Neural progenitor cell (in vitro differentiated cells): Measurements from ENCODE around the gene UNC93B1. TPM values are rescaled to one million over a fixed set of nuclear protein-coding genes. Genes with fewer than 3 reads are reported as not detected.

Experiments
- DNase-seq: peaks from one replicate; pipeline ENCODE4 v3.0.0-alpha.2; 2016; ENCODE audit warnings: low spot score
- H2AFZ ChIP-seq: fragments of 200-600 bp; sonication (generic); replicated peaks from 2 replicates; pipeline ENCODE4 v1.6.1; 2016; ENCODE audit warnings: antibody characterized with exemption
- H3F3A ChIP-seq: fragments of 200-600 bp; sonication (generic); 2 replicates; pipeline ENCODE4 v1.6.1; 2016; ENCODE audit warnings: antibody characterized with exemption, low read depth
- H3K27ac ChIP-seq: fragments of 200-600 bp; sonication (generic); 2 replicates; pipeline ENCODE4 v1.5.1; 2016; ENCODE audit warnings: mild to moderate bottlenecking
- H3K27me3 ChIP-seq: fragments of 200-600 bp; sonication (generic); 2 replicates; pipeline ENCODE4 v1.6.1; 2016; ENCODE audit warnings: mild to moderate bottlenecking, moderate library complexity
- H3K36me3 ChIP-seq: fragments of 200-600 bp; sonication (generic); 2 replicates; pipeline ENCODE4 v1.5.1; 2016
- H3K4me1 ChIP-seq: fragments of 200-600 bp; sonication (generic); 2 replicates; pipeline ENCODE4 v1.6.1; 2016; ENCODE audit warnings: mixed run types
- H3K4me2 ChIP-seq: fragments of 200-600 bp; sonication (generic); 2 replicates; pipeline ENCODE4 v1.6.1; 2016
- H3K4me3 ChIP-seq: fragments of 200-600 bp; sonication (generic); 2 replicates; pipeline ENCODE4 v1.5.1; 2016
- H3K79me2 ChIP-seq: fragments of 200-600 bp; sonication (generic); 2 replicates; pipeline ENCODE4 v1.6.1; 2016; ENCODE audit warnings: low read depth
- H3K9ac ChIP-seq: fragments of 200-600 bp; sonication (generic); 2 replicates; pipeline ENCODE4 v1.6.1; 2016
- H3K9me3 ChIP-seq: fragments of 200-600 bp; sonication (generic); 2 replicates; pipeline ENCODE4 v1.5.1; 2016; ENCODE audit warnings: low read depth
- H4K20me1 ChIP-seq: fragments of 200-600 bp; sonication (generic); 2 replicates; pipeline ENCODE4 v1.6.1; 2016; ENCODE audit warnings: low read depth
- H3K27ac Mint-ChIP-seq: 3 replicates; pipeline ENCODE4 v1.8.0; 2021; ENCODE audit warnings: mixed read lengths
- H3K27me3 Mint-ChIP-seq: 2 replicates; pipeline ENCODE4 v1.8.0; 2022; ENCODE audit warnings: low read depth, mild to moderate bottlenecking, inconsistent platforms, moderate library complexity, mixed read lengths; ENCODE audit not compliant: insufficient read depth
- H3K36me3 Mint-ChIP-seq: 3 replicates; pipeline ENCODE4 v1.8.0; 2021; ENCODE audit warnings: mixed read lengths
- H3K4me1 Mint-ChIP-seq: 3 replicates; pipeline ENCODE4 v1.8.0; 2021; ENCODE audit warnings: mixed read lengths
- H3K4me3 Mint-ChIP-seq: 3 replicates; pipeline ENCODE4 v1.8.0; 2021; ENCODE audit warnings: mild to moderate bottlenecking, moderate library complexity, mixed read lengths
- H3K9me3 Mint-ChIP-seq: 3 replicates; pipeline ENCODE4 v1.8.0; 2020; ENCODE audit warnings: mixed read lengths
- EZH2 ChIP-seq: fragments of 200-600 bp; sonication (generic); IDR thresholded peaks from 2 replicates; pipeline ENCODE4 v1.6.1; 2017; ENCODE audit warnings: antibody characterized with exemption, mild to moderate bottlenecking, moderate library complexity
- EZH2phosphoT487 ChIP-seq: fragments of 200-600 bp; sonication (generic); IDR thresholded peaks from 2 replicates; pipeline ENCODE4 v1.6.1; 2017; ENCODE audit warnings: antibody characterized with exemption
- total RNA-seq: library from RNA; depleted of rRNA; stranded (reverse); fragments of >200 nt; gene quantifications from 2 replicates; pipeline ENCODE4 v1.2.3, GENCODE V29; 2015; ENCODE audit warnings: low replicate concordance
- TF ChIP-seq, protein P1 (sequence below): fragments of 200-600 bp; sonication (generic); IDR thresholded peaks from 2 replicates; pipeline ENCODE4 v1.5.1; 2017; ENCODE audit warnings: antibody characterized with exemption, mild to moderate bottlenecking

UNC93B1 gene
- total RNA-seq, 1 donor from 2014 or later: 8.8 TPM

DNA sequence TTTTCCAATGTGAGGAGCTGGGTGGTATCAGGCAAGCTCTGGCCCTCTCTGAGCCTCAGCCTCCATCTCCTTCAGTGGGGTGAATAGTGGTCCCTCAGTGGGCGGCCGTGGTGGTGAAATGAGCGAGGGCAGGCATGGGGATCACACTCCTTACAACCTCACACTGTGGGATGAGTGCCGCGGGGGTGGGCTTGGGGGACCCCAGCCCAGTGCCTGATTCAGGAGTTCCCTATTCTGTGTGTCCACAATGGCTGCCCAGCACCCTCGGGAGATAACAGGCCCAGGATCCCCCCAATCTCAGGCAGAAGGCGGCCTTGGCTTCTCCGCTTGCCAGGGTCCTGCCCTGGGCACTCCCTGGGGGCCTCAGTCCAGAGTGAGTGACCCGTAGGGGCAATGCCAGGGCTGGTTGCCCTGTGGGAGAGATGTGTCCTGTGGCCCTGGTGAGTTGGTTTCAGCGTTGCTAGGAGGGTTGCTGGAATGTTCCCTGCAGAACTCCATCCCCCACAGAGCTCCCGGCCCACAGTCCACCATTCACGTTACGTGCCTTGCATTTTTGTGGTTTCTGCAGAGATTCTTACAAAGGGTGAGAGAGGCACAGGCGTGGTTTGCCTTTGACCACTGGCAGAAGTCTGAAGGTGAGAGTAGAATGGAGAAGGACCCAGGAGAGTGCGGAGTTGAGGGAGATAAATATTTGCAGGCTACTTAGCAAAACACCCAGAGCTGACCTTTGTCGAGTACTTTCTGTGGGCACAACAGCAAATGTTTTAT lies 9.1 kb upstream of the UNC93B1 start:
- no peak overlapping the region for H3K27ac ChIP-seq
- peaks cover 8% of the 10 kb centered on the region for H3F3A ChIP-seq
- no peak overlapping the region for H2AFZ ChIP-seq
- no peak overlapping the region for H3K4me3 ChIP-seq
- H3K27me3 ChIP-seq: no peaks in the 10 kb centered on the region
- H3K4me3 Mint-ChIP-seq: peak overlapping the region; percentile 54
- no peaks in the 10 kb centered on the region for H3K79me2 ChIP-seq
- H3K9me3 Mint-ChIP-seq: no peaks in the 10 kb centered on the region
- no peak overlapping the region for H3K9ac ChIP-seq
- no peaks in the 10 kb centered on the region for H4K20me1 ChIP-seq
- H3K27me3 Mint-ChIP-seq: peaks cover 8% of the 10 kb centered on the region
- DNase-seq: no peak
- H3K9me3 ChIP-seq: no peaks in the 10 kb centered on the region
- H3K4me1 ChIP-seq: peaks cover 14% of the 10 kb centered on the region
- no peak for TF ChIP-seq EZH2phosphoT487
- TF ChIP-seq, protein P1, sequence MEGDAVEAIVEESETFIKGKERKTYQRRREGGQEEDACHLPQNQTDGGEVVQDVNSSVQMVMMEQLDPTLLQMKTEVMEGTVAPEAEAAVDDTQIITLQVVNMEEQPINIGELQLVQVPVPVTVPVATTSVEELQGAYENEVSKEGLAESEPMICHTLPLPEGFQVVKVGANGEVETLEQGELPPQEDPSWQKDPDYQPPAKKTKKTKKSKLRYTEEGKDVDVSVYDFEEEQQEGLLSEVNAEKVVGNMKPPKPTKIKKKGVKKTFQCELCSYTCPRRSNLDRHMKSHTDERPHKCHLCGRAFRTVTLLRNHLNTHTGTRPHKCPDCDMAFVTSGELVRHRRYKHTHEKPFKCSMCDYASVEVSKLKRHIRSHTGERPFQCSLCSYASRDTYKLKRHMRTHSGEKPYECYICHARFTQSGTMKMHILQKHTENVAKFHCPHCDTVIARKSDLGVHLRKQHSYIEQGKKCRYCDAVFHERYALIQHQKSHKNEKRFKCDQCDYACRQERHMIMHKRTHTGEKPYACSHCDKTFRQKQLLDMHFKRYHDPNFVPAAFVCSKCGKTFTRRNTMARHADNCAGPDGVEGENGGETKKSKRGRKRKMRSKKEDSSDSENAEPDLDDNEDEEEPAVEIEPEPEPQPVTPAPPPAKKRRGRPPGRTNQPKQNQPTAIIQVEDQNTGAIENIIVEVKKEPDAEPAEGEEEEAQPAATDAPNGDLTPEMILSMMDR: no peak
- TF ChIP-seq EZH2: no peak
- no peaks in the 10 kb centered on the region for H3K36me3 Mint-ChIP-seq
- H3K4me1 Mint-ChIP-seq: peaks cover 68% of the 10 kb centered on the region
- peak overlapping the region; percentile 97 for H3K27ac Mint-ChIP-seq
- no peaks in the 10 kb centered on the region for H3K36me3 ChIP-seq
- no peak overlapping the region for H3K4me2 ChIP-seq

DNA sequence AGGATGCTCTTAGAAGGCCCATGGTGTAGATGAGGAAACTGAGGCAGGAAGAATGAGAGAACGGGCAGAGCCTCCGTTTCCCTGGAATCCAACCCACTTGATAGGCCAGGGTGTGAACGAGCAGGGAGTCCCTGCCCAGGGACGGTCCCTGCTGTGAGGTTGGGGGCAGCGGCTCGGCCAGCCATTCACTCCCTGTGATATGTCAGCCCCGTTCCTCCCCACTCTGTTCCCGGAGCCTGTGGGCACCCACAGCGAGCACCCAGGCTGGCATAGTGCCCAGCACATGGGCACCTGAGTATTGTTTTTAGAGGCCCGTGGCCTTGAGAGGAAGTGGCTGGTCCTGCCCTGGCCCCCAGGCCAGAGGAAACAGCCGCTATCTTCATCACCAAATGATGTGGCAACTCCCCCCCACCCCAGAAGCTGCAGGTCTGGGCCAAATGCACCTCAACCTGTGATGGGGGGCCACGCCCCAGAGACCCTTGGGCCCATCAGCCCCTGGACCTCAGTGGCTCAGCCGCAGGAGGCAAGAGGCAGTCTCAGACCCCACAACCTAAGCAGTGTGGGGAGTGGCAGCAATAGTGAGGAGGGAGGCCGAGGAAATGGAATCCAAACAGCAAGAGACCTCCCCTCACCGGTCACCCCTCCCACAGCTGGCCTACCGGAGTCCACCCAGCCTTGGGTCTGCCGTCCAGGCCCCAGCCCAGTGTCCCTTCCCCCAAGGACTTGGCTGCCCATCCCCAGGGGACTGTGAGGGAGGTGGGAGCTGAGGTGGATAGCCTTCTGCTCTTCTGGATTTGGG lies 8.3 kb upstream of the UNC93B1 start:
- Histone ChIP-seq H3K79me2 (no peaks in the 10 kb centered on the region), H3K27ac (no peak overlapping the region), H3K4me3 (no peak overlapping the region), H3K9ac (no peak overlapping the region), H3F3A (peaks cover 8% of the 10 kb centered on the region), H3K36me3 (no peaks in the 10 kb centered on the region), H3K9me3 (no peaks in the 10 kb centered on the region), H3K4me1 (peaks cover 14% of the 10 kb centered on the region), H3K27me3 (no peaks in the 10 kb centered on the region), H3K4me2 (no peak overlapping the region), H2AFZ (no peak overlapping the region), H4K20me1 (no peaks in the 10 kb centered on the region)
- DNase-seq: no peak
- peaks cover 8% of the 10 kb centered on the region for H3K27me3 Mint-ChIP-seq
- no peaks in the 10 kb centered on the region for H3K36me3 Mint-ChIP-seq
- TF ChIP-seq, protein P1: no peak
- TF ChIP-seq EZH2 (no peak), EZH2phosphoT487 (no peak)
- H3K9me3 Mint-ChIP-seq: no peaks in the 10 kb centered on the region
- peaks cover 60% of the 10 kb centered on the region for H3K4me1 Mint-ChIP-seq
- H3K4me3 Mint-ChIP-seq: peak overlapping the region; percentile 48
- peak overlapping the region; percentile 95 for H3K27ac Mint-ChIP-seq

DNA sequence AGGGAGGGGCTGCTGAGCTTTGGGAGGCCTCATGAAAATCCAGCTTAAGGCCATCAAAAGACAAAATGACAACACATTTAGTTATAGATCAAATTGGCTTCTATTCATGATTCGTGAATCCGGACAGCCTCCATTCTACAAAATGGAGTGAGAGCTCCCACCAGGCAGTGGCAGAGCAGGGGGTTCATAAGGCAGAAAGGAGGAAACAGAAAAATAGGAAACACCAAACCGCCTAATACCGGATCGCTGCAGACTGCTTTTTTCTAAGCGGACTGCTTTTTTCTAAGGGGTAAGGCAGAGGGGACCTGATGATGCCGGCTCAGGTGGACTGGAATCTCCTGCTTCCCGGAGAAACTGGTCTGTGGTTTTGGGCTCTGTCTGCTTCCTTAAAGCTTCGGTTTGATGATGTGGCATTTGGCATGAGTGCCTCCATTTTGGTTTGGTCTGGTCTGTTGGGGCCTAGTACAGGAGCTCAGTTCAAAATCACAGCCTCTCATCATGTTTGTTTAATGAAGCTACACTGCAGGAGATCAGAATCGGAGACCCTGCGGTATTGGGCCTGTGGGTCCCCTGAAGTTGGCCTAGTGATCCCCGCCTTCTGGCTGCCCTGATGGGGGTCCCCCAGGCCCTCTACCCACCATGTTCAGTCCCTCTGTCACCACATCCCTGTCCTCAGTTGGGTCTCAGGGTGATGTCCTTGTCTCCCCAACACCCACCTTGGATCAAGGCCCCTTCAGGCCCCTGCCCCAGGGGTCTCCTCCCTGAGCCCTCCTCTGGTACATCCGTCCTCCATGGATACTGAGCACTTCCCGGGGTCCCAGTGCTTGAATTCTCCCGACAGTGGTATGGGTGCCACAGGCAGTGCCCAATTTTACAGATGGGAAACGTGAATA lies 7.4 kb upstream of the UNC93B1 start:
- Histone ChIP-seq H3K9ac (no peak overlapping the region), H3K4me1 (peaks cover 14% of the 10 kb centered on the region), H3K79me2 (no peaks in the 10 kb centered on the region), H3K9me3 (no peaks in the 10 kb centered on the region), H3K4me3 (no peak overlapping the region), H3F3A (peaks cover 8% of the 10 kb centered on the region), H3K36me3 (no peaks in the 10 kb centered on the region), H4K20me1 (no peaks in the 10 kb centered on the region), H3K4me2 (peak overlapping the region; percentile 24), H2AFZ (no peak overlapping the region), H3K27me3 (no peaks in the 10 kb centered on the region), H3K27ac (no peak overlapping the region)
- Mint-ChIP-seq H3K9me3 (no peaks in the 10 kb centered on the region), H3K27ac (peak overlapping the region; percentile 95), H3K27me3 (peaks cover 12% of the 10 kb centered on the region), H3K4me3 (peak overlapping the region; percentile 48), H3K36me3 (no peaks in the 10 kb centered on the region), H3K4me1 (peaks cover 57% of the 10 kb centered on the region)
- no peak for DNase-seq
- no peak for TF ChIP-seq EZH2phosphoT487
- no peak for TF ChIP-seq EZH2
- TF ChIP-seq, protein P1: no peak
